HG03558 (cell line): Measurements from ENCODE around the gene KIF26B.

ENCODE experiments used
- ATAC-seq: cut with Tn5 transposase; IDR thresholded peaks from one replicate; pipeline ENCODE4 v1.9.1; 2021; ENCODE audit warnings: moderate number of reproducible peaks; ENCODE audit not compliant: unreplicated experiment; ENCODE audit errors: extremely low read depth

KIF26B gene

GRCh38 chr1:245600658-245601057 is 445.9 kb downstream of the KIF26B start:
- no peak for ATAC-seq

DNA sequence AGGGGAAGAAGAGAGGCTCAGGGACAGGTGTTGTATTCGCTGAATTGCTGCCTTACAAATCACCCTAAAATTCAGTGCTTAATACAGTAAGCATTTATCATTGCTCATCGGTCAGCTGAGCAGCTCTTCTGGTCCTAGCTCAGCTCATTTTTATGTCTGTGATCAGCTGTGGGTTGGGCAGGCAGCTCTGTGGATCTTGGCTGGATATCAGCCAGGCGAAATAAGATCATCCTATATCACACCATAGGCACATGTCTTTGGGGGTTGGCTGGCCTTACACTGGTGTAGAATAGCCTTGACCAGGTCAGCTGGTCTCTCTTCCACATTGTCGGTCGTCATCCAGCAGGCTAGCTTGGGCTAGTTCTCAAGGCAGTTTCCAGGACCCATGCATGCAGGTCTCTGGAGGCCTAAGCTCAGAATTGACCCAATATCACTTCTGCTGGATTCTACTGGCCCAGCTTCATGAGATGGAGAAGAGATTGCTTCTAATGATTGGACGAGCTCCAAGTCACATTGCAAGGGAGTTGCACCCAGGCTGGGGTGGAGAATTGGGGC is 448.6 kb downstream of the KIF26B start:
- ATAC-seq, result no peak

- ATAC-seq, result no peak
Measured at GRCh38 chr1:245604979-245605378, 450.2 kb downstream of the KIF26B start.

- ATAC-seq, result no peak
Measured at GRCh38 chr1:245605480-245606156, 450.8 kb downstream of the KIF26B start.

DNA sequence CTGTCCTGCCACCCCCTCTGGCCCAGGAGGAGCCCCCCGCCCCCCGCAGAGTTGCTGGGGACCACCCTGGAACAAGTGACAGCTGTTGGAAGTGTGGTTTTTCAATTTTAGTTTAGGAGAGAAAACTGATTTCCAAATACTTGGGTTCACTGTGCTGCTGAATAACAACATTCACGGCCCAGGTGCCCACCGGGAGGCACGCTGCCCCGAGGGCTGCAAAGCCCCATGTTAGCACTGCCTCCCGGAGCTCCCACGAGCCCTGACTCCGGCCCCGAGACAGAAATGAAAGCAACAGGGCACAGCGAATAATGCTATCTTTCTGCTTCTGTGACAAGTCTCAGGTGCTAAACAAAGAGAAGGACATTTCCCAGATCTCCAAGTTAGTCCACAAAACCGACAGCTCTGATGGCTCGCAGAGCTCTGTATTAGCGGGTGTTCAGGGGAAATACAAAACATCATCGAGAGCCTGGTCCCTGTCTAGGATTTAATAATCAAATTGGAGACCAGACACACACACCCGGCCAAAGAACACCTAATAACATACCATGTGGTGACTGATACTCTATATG is 451.5 kb downstream of the KIF26B start:
- no peak for ATAC-seq

DNA sequence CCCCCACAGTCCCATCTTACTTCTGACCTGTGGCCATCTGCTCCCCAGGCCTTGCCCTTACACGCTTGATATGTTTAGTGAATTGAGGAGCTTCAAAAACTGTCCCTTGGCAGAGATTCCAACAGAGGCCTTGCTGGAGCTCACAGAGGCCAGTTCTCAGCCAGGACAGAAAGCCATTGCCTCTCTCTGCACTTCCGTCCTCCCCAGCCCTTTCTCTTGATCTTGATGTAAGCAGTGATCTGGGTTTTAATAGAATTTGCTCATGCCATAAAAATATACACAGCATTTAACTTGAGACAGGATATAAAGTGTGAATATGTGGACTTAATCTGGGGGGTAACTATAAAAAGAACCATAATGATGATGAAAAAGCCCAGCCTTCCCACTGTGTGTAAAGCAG is 453.5 kb downstream of the KIF26B start:
- no peak for ATAC-seq

DNA sequence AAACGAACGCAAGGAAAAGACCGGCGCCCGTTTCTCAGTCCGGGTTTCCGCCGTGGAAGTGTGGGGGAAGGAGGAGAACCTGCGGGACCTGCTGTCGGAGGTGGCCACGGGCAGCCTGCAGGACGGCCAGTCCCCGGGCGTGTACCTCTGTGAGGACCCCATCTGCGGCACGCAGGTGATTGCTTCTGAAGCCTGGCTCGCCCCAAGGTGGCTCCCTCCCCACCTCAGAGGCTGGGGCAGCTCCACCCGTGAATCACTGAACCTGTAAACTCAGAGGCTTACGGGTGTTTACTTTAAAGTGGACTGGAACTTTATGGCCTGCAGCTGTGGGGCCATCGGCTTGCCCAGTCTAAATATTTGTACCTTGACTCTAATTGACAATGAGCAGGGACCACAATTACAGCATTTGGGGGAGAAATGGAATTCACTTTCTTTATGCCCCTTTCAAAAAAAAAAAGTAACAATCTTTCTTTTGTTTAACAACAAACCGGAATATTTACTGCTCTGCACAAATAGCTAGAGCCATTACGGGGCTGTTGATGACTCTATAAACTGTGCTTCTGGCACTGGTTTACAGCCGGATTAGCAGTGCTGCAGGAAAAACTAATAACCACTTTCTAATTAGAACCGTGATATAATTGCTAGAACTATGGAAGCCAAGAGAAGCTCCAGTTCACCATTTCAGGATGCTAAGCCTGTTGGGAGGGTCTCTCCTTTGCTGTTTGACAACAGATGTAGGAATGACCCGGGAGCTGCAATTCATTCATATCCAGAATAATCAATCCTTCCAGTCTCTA is 454.8 kb downstream of the KIF26B start:
- ATAC-seq, result no peak

DNA sequence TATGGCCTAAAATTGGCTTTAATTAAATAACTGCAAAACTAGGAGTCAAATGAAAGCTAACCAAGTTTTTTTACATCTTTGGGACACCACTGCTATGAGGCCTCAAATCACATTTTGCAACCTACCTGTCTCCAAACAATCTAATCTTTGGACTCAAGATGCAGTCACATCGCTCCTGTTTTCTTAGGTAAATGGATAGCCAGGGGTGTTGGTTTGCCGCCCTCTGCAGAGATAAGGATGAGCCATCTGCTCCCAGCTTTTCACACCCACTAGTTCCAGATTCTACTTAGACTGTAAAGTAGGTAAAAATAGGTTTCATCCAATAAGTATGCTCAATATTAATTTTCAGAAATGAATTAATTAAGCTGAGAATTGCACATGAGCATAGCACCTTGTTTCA is 456.5 kb downstream of the KIF26B start:
- no peak for ATAC-seq

GRCh38 chr1:245614476-245614875 is 459.7 kb downstream of the KIF26B start:
- no peak for ATAC-seq

- no peak for ATAC-seq
Measured at GRCh38 chr1:245615001-245615400, 460.2 kb downstream of the KIF26B start.

DNA sequence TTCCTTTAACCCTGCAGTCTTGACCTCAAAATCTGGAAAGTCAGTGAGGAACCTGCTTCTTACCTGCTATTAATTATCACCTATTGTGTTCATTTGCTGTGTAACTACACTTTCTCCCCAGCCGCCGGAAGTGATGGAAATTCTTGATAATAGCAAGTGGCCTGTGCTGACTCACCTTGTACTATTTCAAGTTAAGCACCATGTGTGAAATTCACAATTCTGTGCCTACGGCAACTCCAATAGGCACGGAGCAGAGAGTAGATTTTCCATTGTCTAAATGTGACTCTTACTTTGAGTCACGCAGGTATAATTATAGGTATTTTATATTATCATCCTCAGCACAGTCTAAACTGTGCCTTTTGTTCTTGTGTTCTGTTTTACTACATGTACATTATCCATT is 466.8 kb downstream of the KIF26B start:
- no peak for ATAC-seq

DNA sequence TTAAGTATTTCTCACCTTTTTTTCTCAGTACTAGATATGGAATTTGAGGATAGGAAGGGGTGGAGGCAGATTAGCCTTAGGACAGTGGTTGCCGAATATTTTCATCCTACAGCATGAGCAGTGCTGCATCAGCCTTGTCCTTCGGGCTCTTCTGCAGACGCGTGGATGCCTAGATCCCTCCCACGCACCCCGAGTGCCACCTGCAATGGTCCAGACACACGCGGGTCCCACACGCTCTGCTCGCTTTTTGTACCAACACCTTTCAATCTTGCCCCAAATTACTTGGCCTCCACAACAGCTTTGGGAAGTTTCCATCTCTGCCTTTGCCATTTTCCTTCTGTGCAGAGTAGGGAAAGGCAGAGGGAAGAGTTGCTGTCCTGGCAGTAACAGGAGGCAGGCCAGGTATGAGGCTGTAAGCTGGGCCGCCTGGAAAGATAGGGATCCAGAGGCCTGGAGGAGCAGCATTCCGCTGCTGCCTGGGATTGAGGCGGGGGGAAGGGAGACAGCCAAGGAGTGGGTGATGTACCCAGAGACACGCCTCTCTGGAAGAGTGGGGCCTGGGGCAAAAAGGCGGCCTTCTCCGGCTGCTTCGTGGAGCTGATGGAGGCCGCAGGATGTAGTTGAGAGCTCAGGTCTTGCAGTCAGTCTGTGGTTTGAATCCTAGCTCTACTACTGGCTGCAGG is 467.7 kb downstream of the KIF26B start:
- ATAC-seq, result no peak

GRCh38 chr1:245641384-245641783 is 486.6 kb downstream of the KIF26B start:
- ATAC-seq, result no peak

GRCh38 chr1:245645406-245645805 is 490.6 kb downstream of the KIF26B start:
- no peak for ATAC-seq

DNA sequence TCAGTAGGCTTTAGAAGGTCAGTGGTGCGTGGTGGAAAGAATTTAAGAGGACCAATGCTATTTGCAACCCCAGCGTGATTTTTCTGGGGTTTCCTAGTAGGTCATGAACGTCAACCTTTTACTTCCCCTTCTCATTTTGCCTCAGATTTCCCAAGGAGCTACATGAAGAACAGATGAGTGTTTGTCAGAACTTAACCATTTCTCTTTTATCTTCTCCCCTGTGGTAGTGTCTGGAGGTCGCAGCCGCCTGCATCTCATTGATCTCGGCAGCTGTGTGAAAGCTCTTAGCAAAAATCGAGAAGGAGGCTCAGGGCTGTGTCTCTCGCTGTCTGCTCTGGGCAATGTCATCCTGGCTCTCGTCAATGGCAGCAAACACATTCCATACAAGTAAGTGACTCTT is 491.1 kb downstream of the KIF26B start:
- ATAC-seq, result peak; percentile 40

- ATAC-seq, result no peak
Measured at GRCh38 chr1:245648749-245649522, 494.2 kb downstream of the KIF26B start.

GRCh38 chr1:245649666-245650065 is 494.9 kb downstream of the KIF26B start:
- ATAC-seq, result no peak

- ATAC-seq, result no peak
Measured at GRCh38 chr1:245650441-245650960, 495.7 kb downstream of the KIF26B start.

- no peak for ATAC-seq
Measured at GRCh38 chr1:245651093-245651492, 496.3 kb downstream of the KIF26B start.

DNA sequence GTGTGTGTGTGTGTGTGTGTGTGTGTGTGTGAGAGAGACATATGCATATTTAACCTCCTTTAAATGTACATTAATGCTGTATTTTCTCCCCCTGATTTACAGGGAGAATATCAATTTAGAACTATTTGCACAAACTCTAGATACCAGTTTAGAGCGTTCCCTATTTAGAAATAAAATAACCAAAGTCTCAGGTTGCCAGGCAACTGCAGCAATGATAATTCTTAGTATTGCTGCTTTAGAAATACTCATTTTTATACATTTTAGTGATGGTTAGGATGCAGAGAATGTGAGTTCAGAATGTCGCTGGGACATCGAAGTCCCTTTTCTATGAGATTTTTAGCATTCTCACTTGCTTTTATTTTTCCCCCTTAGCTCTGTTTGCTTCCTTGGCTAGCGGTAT is 497.3 kb downstream of the KIF26B start:
- ATAC-seq, result no peak
